Ectodermal cell (in vitro differentiated cells): ENCODE results near the gene DOCK4.
A peak's percentile ranks its signal among the peaks of the same experiment; 100 is the strongest.

Experiments
- H3K27ac ChIP-seq: 2 replicates; pipeline ENCODE4 v1.7.0; 2013; ENCODE audit warnings: mild to moderate bottlenecking, low read depth, low read length; ENCODE audit not compliant: insufficient read depth, poor library complexity, severe bottlenecking
- H3K27me3 ChIP-seq: 2 replicates; pipeline ENCODE4 v1.7.0; 2013; ENCODE audit warnings: mild to moderate bottlenecking, low read length; ENCODE audit not compliant: insufficient read depth, control insufficient read depth, poor library complexity, severe bottlenecking
- H3K36me3 ChIP-seq: one replicate; pipeline ENCODE4 v1.7.0; 2013; ENCODE audit warnings: low read length; ENCODE audit not compliant: control insufficient read depth, insufficient read depth
- H3K4me1 ChIP-seq: one replicate; pipeline ENCODE4 v1.7.0; 2013; ENCODE audit warnings: low read length; ENCODE audit not compliant: control insufficient read depth, insufficient read depth
- H3K4me3 ChIP-seq: 2 replicates; pipeline ENCODE4 v1.7.0; 2013; ENCODE audit warnings: low read depth, low read length, control low read depth; ENCODE audit not compliant: insufficient read depth
- H3K9me3 ChIP-seq: 2 replicates; pipeline ENCODE4 v1.7.0; 2013; ENCODE audit warnings: mild to moderate bottlenecking, low read length, moderate library complexity; ENCODE audit not compliant: control insufficient read depth
- WGBS, 2 experiments: methylation state at CpG; one replicate each; pipeline ENCODE4 v1.1.7; 2013; ENCODE audit warnings: missing lambda C conversion rate in 2 of 2; 5-methylcytosine and 5-hydroxymethylcytosine counted together

The DOCK4 gene

GRCh38 chr7:111762211-111762610, 444.0 kb downstream of the DOCK4 start:
- Histone ChIP-seq H3K27ac (no peak overlapping the region), H3K27me3 (no peaks in the 10 kb centered on the region), H3K4me3 (no peak overlapping the region), H3K4me1 (peaks cover 9% of the 10 kb centered on the region), H3K9me3 (no peaks in the 10 kb centered on the region), H3K36me3 (no peaks in the 10 kb centered on the region)

- Histone ChIP-seq H3K27ac (no peak overlapping the region), H3K4me1 (peaks cover 10% of the 10 kb centered on the region), H3K9me3 (no peaks in the 10 kb centered on the region), H3K36me3 (no peaks in the 10 kb centered on the region), H3K27me3 (no peaks in the 10 kb centered on the region), H3K4me3 (no peak overlapping the region)
- 89 to 93% methylated on average over 8 of the region's 8 CpGs for WGBS, 2 experiments
Observed at GRCh38 chr7:111760043-111760442, 446.2 kb downstream of the DOCK4 start.

GRCh38 chr7:111758332-111758731, 447.9 kb downstream of the DOCK4 start:
- H3K27ac ChIP-seq: no peak overlapping the region
- no peaks in the 10 kb centered on the region for H3K27me3 ChIP-seq
- no peak overlapping the region for H3K4me3 ChIP-seq
- H3K36me3 ChIP-seq: no peaks in the 10 kb centered on the region
- no peaks in the 10 kb centered on the region for H3K9me3 ChIP-seq
- H3K4me1 ChIP-seq: peaks cover 10% of the 10 kb centered on the region
- 92 to 93% methylated on average over 5 of the region's 5 CpGs for WGBS, 2 experiments

- H3K27ac ChIP-seq: peak overlapping the region; percentile 66
- 6 to 10% methylated on average over 11 of the region's 11 CpGs for WGBS, 2 experiments
- H3K4me3 ChIP-seq: no peak overlapping the region
Observed at GRCh38 chr7:111756687-111757178, 449.5 kb downstream of the DOCK4 start.

GRCh38 chr7:111755383-111755782, 450.8 kb downstream of the DOCK4 start:
- Histone ChIP-seq H3K4me1 (peaks cover 10% of the 10 kb centered on the region), H3K27me3 (no peaks in the 10 kb centered on the region), H3K36me3 (no peaks in the 10 kb centered on the region), H3K27ac (no peak overlapping the region), H3K4me3 (no peak overlapping the region), H3K9me3 (no peaks in the 10 kb centered on the region)
- 92 to 96% methylated on average over 6 of the region's 6 CpGs for WGBS, 2 experiments

More at GRCh38 chr7:111756687-111757178, 449.5 kb downstream of the DOCK4 start:
- H3K36me3 ChIP-seq: no peaks in the 10 kb centered on the region
- no peaks in the 10 kb centered on the region for H3K9me3 ChIP-seq
- peaks cover 10% of the 10 kb centered on the region for H3K4me1 ChIP-seq
- no peaks in the 10 kb centered on the region for H3K27me3 ChIP-seq

- Histone ChIP-seq H3K4me3 (no peak overlapping the region), H3K27me3 (no peaks in the 10 kb centered on the region), H3K27ac (no peak overlapping the region), H3K9me3 (no peaks in the 10 kb centered on the region), H3K36me3 (no peaks in the 10 kb centered on the region), H3K4me1 (peaks cover 10% of the 10 kb centered on the region)
- 94 to 96% methylated on average over 3 of the region's 3 CpGs for WGBS, 2 experiments
Observed at GRCh38 chr7:111753968-111754367, 452.2 kb downstream of the DOCK4 start.

GRCh38 chr7:111752022-111752582, 454.1 kb downstream of the DOCK4 start:
- no peaks in the 10 kb centered on the region for H3K27me3 ChIP-seq
- 21 to 24% methylated on average over 4 of the region's 4 CpGs for WGBS, 2 experiments
- H3K36me3 ChIP-seq: no peaks in the 10 kb centered on the region
- H3K27ac ChIP-seq: no peak overlapping the region
- H3K9me3 ChIP-seq: no peaks in the 10 kb centered on the region
- no peak overlapping the region for H3K4me3 ChIP-seq
- peaks cover under 1% of the 10 kb centered on the region for H3K4me1 ChIP-seq

- Histone ChIP-seq H3K9me3 (no peaks in the 10 kb centered on the region), H3K4me1 (no peaks in the 10 kb centered on the region), H3K27me3 (no peaks in the 10 kb centered on the region), H3K36me3 (no peaks in the 10 kb centered on the region), H3K27ac (no peak overlapping the region), H3K4me3 (no peak overlapping the region)
- WGBS, 2 experiments: 100% methylated on average over 1 of the region's 2 CpGs
Observed at GRCh38 chr7:111750878-111751277, 455.3 kb downstream of the DOCK4 start.

GRCh38 chr7:111750228-111750627, 456.0 kb downstream of the DOCK4 start:
- Histone ChIP-seq H3K4me1 (no peaks in the 10 kb centered on the region), H3K9me3 (no peaks in the 10 kb centered on the region), H3K27me3 (no peaks in the 10 kb centered on the region), H3K27ac (no peak overlapping the region), H3K4me3 (no peak overlapping the region), H3K36me3 (no peaks in the 10 kb centered on the region)
- WGBS, 2 experiments: 90 to 91% methylated on average over 4 of the region's 4 CpGs

- 67 to 100% methylated on average over 1 to 2 of the region's 2 CpGs for WGBS, 2 experiments
- Histone ChIP-seq H3K36me3 (no peaks in the 10 kb centered on the region), H3K4me3 (no peak overlapping the region), H3K9me3 (no peaks in the 10 kb centered on the region), H3K4me1 (no peaks in the 10 kb centered on the region), H3K27ac (no peak overlapping the region), H3K27me3 (no peaks in the 10 kb centered on the region)
Observed at GRCh38 chr7:111749625-111750024, 456.6 kb downstream of the DOCK4 start.

GRCh38 chr7:111747718-111748117, 458.5 kb downstream of the DOCK4 start:
- no peak overlapping the region for H3K4me3 ChIP-seq
- no peak overlapping the region for H3K27ac ChIP-seq
- no peaks in the 10 kb centered on the region for H3K27me3 ChIP-seq
- H3K36me3 ChIP-seq: peaks cover 4% of the 10 kb centered on the region
- H3K9me3 ChIP-seq: no peaks in the 10 kb centered on the region
- H3K4me1 ChIP-seq: no peaks in the 10 kb centered on the region
